ENCODE measurements around the gene KHNYN.

Gene KHNYN

GRCh38 chr14:24401810-24402702 is 27.7 kb upstream of the KHNYN start:
- no peak for DNase-seq (ENCODE audit: low read depth)

GRCh38 chr14:24403294-24403998 is 26.3 kb upstream of the KHNYN start:
- DNase-seq (ENCODE audit: low read depth): no peak

- no peak for DNase-seq (ENCODE audit: low read depth)
Measured at GRCh38 chr14:24404814-24405213, 24.9 kb upstream of the KHNYN start.

GRCh38 chr14:24406416-24406815 is 23.3 kb upstream of the KHNYN start:
- no peak for DNase-seq (ENCODE audit: low read depth)

DNA sequence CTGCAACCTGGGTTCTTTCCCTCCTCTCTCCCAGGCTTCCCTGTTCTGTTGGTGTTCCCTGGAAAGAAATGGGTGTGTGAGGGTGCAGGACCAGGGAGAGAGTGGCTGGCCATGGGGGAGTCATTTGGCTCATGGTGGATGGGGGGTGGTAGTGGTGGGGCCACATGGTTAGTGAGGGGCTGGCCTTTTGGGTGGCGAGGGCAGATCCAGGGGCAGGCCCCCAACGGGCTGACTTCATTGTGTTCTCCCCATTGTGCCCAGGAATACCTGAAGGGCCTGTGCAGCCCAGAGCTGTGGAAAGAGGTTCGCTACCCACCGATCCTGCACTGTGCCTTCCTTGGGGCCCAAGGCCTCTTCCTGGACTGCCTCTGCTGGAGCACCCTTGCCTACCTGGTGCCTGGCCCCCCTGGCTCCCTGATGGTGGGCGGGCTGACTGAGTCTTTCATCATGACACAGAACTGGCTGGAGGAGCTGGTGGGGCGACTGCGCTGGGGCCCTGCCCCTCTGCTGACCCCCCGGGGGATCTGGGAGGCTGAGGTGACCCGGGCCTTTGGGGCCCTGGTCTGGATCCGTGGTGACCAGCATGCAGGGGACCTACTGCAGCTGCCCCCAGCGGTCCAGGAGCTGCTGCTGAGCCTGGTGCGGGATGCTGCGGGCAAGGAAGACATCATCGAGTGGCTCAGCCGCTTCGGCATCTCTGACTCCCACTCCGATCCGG is 22.0 kb upstream of the KHNYN start:
- DNase-seq (ENCODE audit: low read depth): no peak

- DNase-seq (ENCODE audit: low read depth): no peak
Measured at GRCh38 chr14:24408764-24409163, 21.0 kb upstream of the KHNYN start.

- no peak for DNase-seq (ENCODE audit: low read depth)
Measured at GRCh38 chr14:24409192-24409591, 20.6 kb upstream of the KHNYN start.

GRCh38 chr14:24409956-24410355 is 19.8 kb upstream of the KHNYN start:
- no peak for DNase-seq (ENCODE audit: low read depth)

- no peak for DNase-seq (ENCODE audit: low read depth)
Measured at GRCh38 chr14:24411443-24412389, 18.0 kb upstream of the KHNYN start.

DNA sequence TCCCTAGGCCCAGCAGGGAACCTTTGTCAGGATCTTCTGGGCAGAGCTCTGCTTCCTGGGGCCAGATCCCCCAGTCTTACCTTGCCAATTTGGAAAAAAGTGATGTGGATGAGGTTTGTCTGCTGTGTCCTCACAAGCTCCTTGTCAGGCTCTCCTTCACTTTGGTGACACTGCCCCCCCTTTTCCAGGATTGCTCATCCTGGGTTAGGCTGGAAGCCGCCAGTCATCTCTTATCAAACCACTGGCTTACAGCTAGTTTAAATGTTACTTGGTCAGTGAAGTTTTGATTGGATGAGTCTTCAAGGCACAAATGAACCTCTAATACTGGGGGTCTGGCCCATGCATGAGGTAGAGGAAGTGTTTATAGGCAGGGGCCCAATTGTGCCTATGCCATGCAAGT is 15.7 kb upstream of the KHNYN start:
- no peak for DNase-seq (ENCODE audit: low read depth)

- no peak for DNase-seq (ENCODE audit: low read depth)
Measured at GRCh38 chr14:24414732-24415420, 14.9 kb upstream of the KHNYN start.

DNA sequence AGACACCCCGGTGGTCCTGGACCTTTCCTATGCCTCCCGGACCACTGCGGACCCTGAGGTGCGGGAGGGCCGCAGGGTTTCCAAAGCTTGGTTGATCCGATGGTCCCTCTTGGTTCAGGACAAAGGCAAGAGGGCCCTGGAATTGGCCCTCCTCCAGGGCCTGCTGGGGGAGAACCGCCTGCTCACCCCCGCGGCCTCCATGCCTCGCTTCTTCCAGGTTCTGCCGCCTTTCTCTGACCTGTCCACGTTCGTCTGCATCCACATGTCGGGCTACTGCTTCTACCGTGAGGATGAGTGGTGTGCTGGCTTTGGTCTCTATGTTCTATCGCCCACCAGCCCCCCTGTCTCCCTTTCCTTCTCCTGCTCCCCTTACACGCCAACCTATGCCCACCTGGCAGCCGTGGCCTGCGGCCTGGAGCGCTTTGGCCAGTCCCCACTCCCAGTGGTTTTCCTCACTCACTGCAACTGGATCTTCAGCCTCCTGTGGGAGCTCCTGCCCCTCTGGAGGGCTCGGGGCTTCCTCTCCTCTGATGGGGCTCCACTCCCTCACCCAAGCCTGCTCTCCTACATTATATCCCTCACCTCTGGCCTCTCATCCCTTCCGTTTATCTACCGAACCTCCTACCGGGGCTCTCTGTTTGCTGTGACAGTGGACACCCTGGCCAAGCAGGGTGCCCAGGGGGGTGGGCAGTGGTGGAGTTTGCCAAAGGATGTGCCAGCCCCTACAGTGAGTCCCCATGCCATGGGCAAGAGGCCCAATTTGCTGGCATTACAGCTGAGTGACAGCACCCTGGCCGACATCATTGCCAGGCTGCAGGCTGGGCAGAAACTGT is 14.1 kb upstream of the KHNYN start:
- no peak for DNase-seq (ENCODE audit: low read depth)

GRCh38 chr14:24416254-24416931 is 13.4 kb upstream of the KHNYN start:
- no peak for DNase-seq (ENCODE audit: low read depth)

- no peak for DNase-seq (ENCODE audit: low read depth)
Measured at GRCh38 chr14:24416932-24417619, 12.7 kb upstream of the KHNYN start.

- no peak for DNase-seq (ENCODE audit: low read depth)
Measured at GRCh38 chr14:24417832-24418491, 11.8 kb upstream of the KHNYN start.

GRCh38 chr14:24418492-24418873 is 11.3 kb upstream of the KHNYN start:
- DNase-seq (ENCODE audit: low read depth): no peak

DNA sequence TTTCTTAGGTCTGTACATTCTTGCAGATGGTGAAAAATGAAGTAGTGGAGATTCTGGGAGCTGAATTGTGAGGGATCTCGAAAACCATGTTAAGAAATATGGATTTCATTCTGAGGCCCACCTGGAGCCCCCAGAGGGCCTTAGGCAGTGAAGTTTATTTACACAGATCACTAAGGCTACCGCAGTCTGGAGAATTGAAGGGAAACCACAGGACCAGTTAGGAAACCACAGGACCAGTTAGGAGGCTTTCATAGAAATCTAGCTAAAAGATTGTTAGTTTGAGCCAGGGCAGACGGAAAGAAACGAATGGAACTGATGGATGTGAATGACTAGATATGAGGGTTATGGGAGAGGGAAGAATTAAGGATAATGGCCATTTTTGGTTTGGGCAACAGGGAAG is 7.5 kb upstream of the KHNYN start:
- no peak for DNase-seq (ENCODE audit: low read depth)

All from stimulated activated CD8-positive, alpha-beta memory T cell treated with anti-CD3 and anti-CD28 coated beads, Interleukin-15, amount 100 ng/mL, for 24 hours (primary cell).